K562 (cell line): ENCODE measurements around the gene SCYL1. TPM values are rescaled to one million over a fixed set of nuclear protein-coding genes. Genes with fewer than 3 reads are reported as not detected.
A peak's percentile ranks its signal among the peaks of the same experiment; 100 is the strongest.

Experiments used
- CBX3 ChIP-seq, 2 experiments: IDR thresholded peaks; 1 replicate in 1 of 2; 2 replicates in 1 of 2; pipeline ENCODE4 v1.6.1; 2012; ENCODE audit warnings: inconsistent platforms in 2 of 2, low read length in 2 of 2, borderline replicate concordance in 1 of 2, control low read depth in 1 of 2
- DDX20 ChIP-seq: fragments of 450-650 bp; IDR thresholded peaks from 2 replicates; pipeline ENCODE4 v1.6.1; 2016; ENCODE audit warnings: missing genetic modification characterization, low read depth, mild to moderate bottlenecking, missing compliant biosample characterization, moderate library complexity
- E2F3 ChIP-seq: fragments of 250-450 bp; sonication (Bioruptor Pico); IDR thresholded peaks from 2 replicates; pipeline ENCODE4 v1.4.0; 2020; ENCODE audit warnings: mild to moderate bottlenecking
- GABPB2 ChIP-seq: fragments of 250-450 bp; sonication (Bioruptor Pico); conservative IDR thresholded peaks from 2 replicates; pipeline ENCODE4 v1.5.1; 2021; ENCODE audit warnings: mild to moderate bottlenecking
- HDGF ChIP-seq: fragments of 450-650 bp; IDR thresholded peaks from 2 replicates; pipeline ENCODE4 v1.6.1; 2016
- MEF2A ChIP-seq: IDR thresholded peaks from 2 replicates; pipeline ENCODE4 v1.6.1; 2011; ENCODE audit warnings: low read depth, mild to moderate bottlenecking, low read length, moderate library complexity; ENCODE audit not compliant: control insufficient read depth
- NFRKB ChIP-seq: fragments of 450-650 bp; IDR thresholded peaks from 2 replicates; pipeline ENCODE4 v1.6.1; 2016; ENCODE audit warnings: low read depth
- RBFOX2 ChIP-seq: fragments of 200-400 bp; formaldehyde crosslinking; IDR thresholded peaks from 2 replicates; pipeline ENCODE4 v1.6.1; 2017; ENCODE audit warnings: low read depth, mild to moderate bottlenecking, low read length, moderate library complexity
- SAP30 ChIP-seq: fragments of 200-600 bp; sonication (generic); IDR thresholded peaks from 2 replicates; pipeline ENCODE4 v1.6.1; 2012; ENCODE audit warnings: borderline replicate concordance, low read depth, mild to moderate bottlenecking, moderate library complexity, low read length, control low read depth, inconsistent platforms; ENCODE audit not compliant: insufficient read depth, poor library complexity, severe bottlenecking
- SMARCA4 ChIP-seq: fragments of 450-650 bp; IDR thresholded peaks from 2 replicates; pipeline ENCODE4 v1.6.1; 2016
- TRIM28 ChIP-seq: fragments of 450-650 bp; IDR thresholded peaks from 2 replicates; pipeline ENCODE4 v1.6.1; 2017
- TSC22D4 ChIP-seq: fragments of 450-650 bp; IDR thresholded peaks from 2 replicates; pipeline ENCODE4 v1.6.1; 2016; ENCODE audit warnings: missing genetic modification characterization, missing biosample characterization, control low read depth
- ZNF407 ChIP-seq: fragments of 450-650 bp; IDR thresholded peaks from 2 replicates; pipeline ENCODE4 v1.6.1; 2016; ENCODE audit warnings: low read depth
- ZNF79 ChIP-seq: fragments of 250-450 bp; sonication (Bioruptor Pico); IDR thresholded peaks from 2 replicates; pipeline ENCODE4 v1.4.0; 2020; ENCODE audit warnings: low read depth, mild to moderate bottlenecking, moderate library complexity
- polyA plus RNA-seq, 8 experiments: library from polyadenylated mRNA; depleted of rRNA in 4 of 8; stranded (reverse) in 5 of 8; unstranded in 3 of 8; fragments of >200 nt; fragmentation: Nextera tagmentation in 2 of 8; fragmentation: Illumina TruSeq in 1 of 8; extraction: Ambion mirVana in 2 of 8; extraction: Trizol in 1 of 8; gene quantifications; 2 replicates each; pipeline versions ENCODE4 v1.2.1 to v1.2.3, GENCODE V29; 2011 to 2014; ENCODE audit warnings: inconsistent platforms in 1 of 8, missing spikeins in 1 of 8
- total RNA-seq, 7 experiments: library from RNA; depleted of rRNA in 6 of 7; stranded (reverse); fragments of >200 nt in 6 of 7; fragmentation: Illumina TruSeq in 2 of 7; extraction: Trizol in 2 of 7; gene quantifications; 2 replicates each; pipeline versions ENCODE4 v1.2.1 to v1.2.3, GENCODE V29; 2011 to 2021; ENCODE audit warnings: low replicate concordance in 1 of 7
- TF ChIP-seq, protein P1 (sequence below): fragments of 200-400 bp; formaldehyde crosslinking; IDR thresholded peaks from 2 replicates; pipeline ENCODE4 v1.6.1; 2017; ENCODE audit warnings: mild to moderate bottlenecking, low read depth, low read length, moderate library complexity
- TF ChIP-seq, protein P2 (sequence below): sonication (generic); formaldehyde crosslinking; IDR thresholded peaks from 2 replicates; pipeline ENCODE4 v1.8.1; 2023; ENCODE audit warnings: mild to moderate bottlenecking, missing genetic modification reagents

Gene SCYL1
- total and polyA plus RNA-seq, 9 of the 15 experiments (the other 6 are each of a cell fraction or from before 2014, with no cell fraction given), result 1.9 to 145 (median 57.6) TPM

GRCh38 chr11:65524741-65525545 lies at the start of gene SCYL1 (continued):
- TF ChIP-seq SAP30, result peak; percentile 44
- TF ChIP-seq DDX20 (tag), result no peak
- no peak for TF ChIP-seq MEF2A
- TF ChIP-seq ZNF79, result no peak
- TF ChIP-seq, protein P1, sequence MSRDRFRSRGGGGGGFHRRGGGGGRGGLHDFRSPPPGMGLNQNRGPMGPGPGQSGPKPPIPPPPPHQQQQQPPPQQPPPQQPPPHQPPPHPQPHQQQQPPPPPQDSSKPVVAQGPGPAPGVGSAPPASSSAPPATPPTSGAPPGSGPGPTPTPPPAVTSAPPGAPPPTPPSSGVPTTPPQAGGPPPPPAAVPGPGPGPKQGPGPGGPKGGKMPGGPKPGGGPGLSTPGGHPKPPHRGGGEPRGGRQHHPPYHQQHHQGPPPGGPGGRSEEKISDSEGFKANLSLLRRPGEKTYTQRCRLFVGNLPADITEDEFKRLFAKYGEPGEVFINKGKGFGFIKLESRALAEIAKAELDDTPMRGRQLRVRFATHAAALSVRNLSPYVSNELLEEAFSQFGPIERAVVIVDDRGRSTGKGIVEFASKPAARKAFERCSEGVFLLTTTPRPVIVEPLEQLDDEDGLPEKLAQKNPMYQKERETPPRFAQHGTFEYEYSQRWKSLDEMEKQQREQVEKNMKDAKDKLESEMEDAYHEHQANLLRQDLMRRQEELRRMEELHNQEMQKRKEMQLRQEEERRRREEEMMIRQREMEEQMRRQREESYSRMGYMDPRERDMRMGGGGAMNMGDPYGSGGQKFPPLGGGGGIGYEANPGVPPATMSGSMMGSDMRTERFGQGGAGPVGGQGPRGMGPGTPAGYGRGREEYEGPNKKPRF, result no peak
- no peak for TF ChIP-seq TRIM28
- TF ChIP-seq NFRKB, result no peak; the same call in 1 of the 2 replicates
- no peak for TF ChIP-seq E2F3 (CRISPR knock-in tag)
- TF ChIP-seq, protein P2, sequence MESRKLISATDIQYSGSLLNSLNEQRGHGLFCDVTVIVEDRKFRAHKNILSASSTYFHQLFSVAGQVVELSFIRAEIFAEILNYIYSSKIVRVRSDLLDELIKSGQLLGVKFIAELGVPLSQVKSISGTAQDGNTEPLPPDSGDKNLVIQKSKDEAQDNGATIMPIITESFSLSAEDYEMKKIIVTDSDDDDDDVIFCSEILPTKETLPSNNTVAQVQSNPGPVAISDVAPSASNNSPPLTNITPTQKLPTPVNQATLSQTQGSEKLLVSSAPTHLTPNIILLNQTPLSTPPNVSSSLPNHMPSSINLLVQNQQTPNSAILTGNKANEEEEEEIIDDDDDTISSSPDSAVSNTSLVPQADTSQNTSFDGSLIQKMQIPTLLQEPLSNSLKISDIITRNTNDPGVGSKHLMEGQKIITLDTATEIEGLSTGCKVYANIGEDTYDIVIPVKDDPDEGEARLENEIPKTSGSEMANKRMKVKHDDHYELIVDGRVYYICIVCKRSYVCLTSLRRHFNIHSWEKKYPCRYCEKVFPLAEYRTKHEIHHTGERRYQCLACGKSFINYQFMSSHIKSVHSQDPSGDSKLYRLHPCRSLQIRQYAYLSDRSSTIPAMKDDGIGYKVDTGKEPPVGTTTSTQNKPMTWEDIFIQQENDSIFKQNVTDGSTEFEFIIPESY (CRISPR knock-in tag), result no peak
- peak; percentile 69 for TF ChIP-seq RBFOX2
- no peak for TF ChIP-seq CBX3 (IDR thresholded peaks at IDR 0.05; ENCODE audit: borderline replicate concordance in 1 of 2, low read length in 2 of 2)
- TF ChIP-seq GABPB2 (CRISPR knock-in tag), result no peak
- TF ChIP-seq ZNF407, result no peak
- no peak for TF ChIP-seq TSC22D4
- TF ChIP-seq SMARCA4, result no peak
- no peak for TF ChIP-seq HDGF
